PC-3 (cell line): ENCODE data around the gene SERBP1.

Experiments used
- CTCF ChIP-seq: fragments of 300-600 bp; sonication (generic); conservative IDR thresholded peaks from 2 replicates; pipeline ENCODE4 v1.5.1; 2017; ENCODE audit warnings: antibody characterized with exemption, low read depth, mild to moderate bottlenecking, low read length
- EZH2 ChIP-seq: fragments of 300-600 bp; sonication (generic); IDR thresholded peaks from one replicate; pipeline ENCODE4 v1.6.1; 2017; ENCODE audit warnings: antibody characterized with exemption, mild to moderate bottlenecking, low read length; ENCODE audit not compliant: unreplicated experiment
- EZH2phosphoT487 ChIP-seq: fragments of 300-600 bp; sonication (generic); IDR thresholded peaks from 2 replicates; pipeline ENCODE4 v1.6.1; 2018; ENCODE audit warnings: mild to moderate bottlenecking, antibody characterized with exemption, low read length, borderline replicate concordance

- no peak for TF ChIP-seq CTCF
- TF ChIP-seq EZH2: no peak
- no peak for TF ChIP-seq EZH2phosphoT487
Observed at GRCh38 chr1:67451815-67452214, 21.6 kb upstream of the SERBP1 start.
